ENCODE data around the gene KRTAP12-3. TPM values are rescaled to one million over a fixed set of nuclear protein-coding genes. Genes with fewer than 3 reads are reported as not detected.
"Not testable (repeated sequence)": the region's sequence is repeated elsewhere in the genome, so short reads cannot be mapped to it uniquely, and the experiment has no call there.

The KRTAP12-3 gene
- total and polyA plus RNA-seq, 8 donors: not detected

GRCh38 chr21:44619886-44620285 lies 37.8 kb upstream of the KRTAP12-3 start:
- Histone ChIP-seq H3K27ac (no peak overlapping the region), H3K4me1 (no peaks in the 10 kb centered on the region), H3K4me3 (no peak overlapping the region), H3K27me3 (no peaks in the 10 kb centered on the region), H3K36me3 (no peaks in the 10 kb centered on the region), H3K9me3 (no peaks in the 10 kb centered on the region)
- TF ChIP-seq CTCF (IDR thresholded peaks at IDR 0.05): no peak
- 72 to 76% methylated on average over 6 of the region's 6 CpGs for WGBS, 2 donors
- intact Hi-C loops (cut with DNase I): no loop called here
- no peak for ATAC-seq
- no peak for FAIRE-seq
- DNase-seq: no peak

- Histone ChIP-seq H3K27me3 (no peaks in the 10 kb centered on the region), H3K4me1 (no peaks in the 10 kb centered on the region), H3K9me3 (no peaks in the 10 kb centered on the region), H3K27ac (no peak overlapping the region), H3K36me3 (no peaks in the 10 kb centered on the region), H3K4me3 (no peak overlapping the region)
- intact Hi-C loops (cut with DNase I): no loop called here
- no peak for TF ChIP-seq CTCF (IDR thresholded peaks at IDR 0.05)
- ATAC-seq (no peak), FAIRE-seq (no peak), DNase-seq (no peak)
These were observed 34.2 kb upstream of the KRTAP12-3 start for GRCh38 chr21:44623575-44623974.

GRCh38 chr21:44625756-44626155 lies 32.0 kb upstream of the KRTAP12-3 start:
- Histone ChIP-seq H3K4me1 (no peaks in the 10 kb centered on the region), H3K36me3 (no peaks in the 10 kb centered on the region), H3K27ac (no peak overlapping the region), H3K4me3 (no peak overlapping the region), H3K27me3 (no peaks in the 10 kb centered on the region), H3K9me3 (no peaks in the 10 kb centered on the region)
- no peak for DNase-seq
- FAIRE-seq: no peak
- intact Hi-C loops (cut with DNase I): no loop called here
- no peak for ATAC-seq
- no peak for TF ChIP-seq CTCF (IDR thresholded peaks at IDR 0.05)
- WGBS, 2 donors: 67 to 83% methylated on average over 7 of the region's 7 CpGs

- no peaks in the 10 kb centered on the region for H3K36me3 ChIP-seq
- WGBS, 2 donors: 59 to 71% methylated on average over 10 of the region's 10 CpGs
- H3K27me3 ChIP-seq: no peaks in the 10 kb centered on the region
- H3K27ac ChIP-seq: no peak overlapping the region
- FAIRE-seq (no peak), DNase-seq (peak in 1 of 6 donors; percentile 22), ATAC-seq (no peak)
- intact Hi-C loops (cut with DNase I): no loop called here
- no peak for TF ChIP-seq CTCF (IDR thresholded peaks at IDR 0.05)
- H3K4me3 ChIP-seq: no peak overlapping the region
- H3K9me3 ChIP-seq: no peaks in the 10 kb centered on the region
- H3K4me1 ChIP-seq: no peaks in the 10 kb centered on the region
These were observed 31.5 kb upstream of the KRTAP12-3 start for GRCh38 chr21:44626262-44626661.

GRCh38 chr21:44626673-44627143 lies 31.0 kb upstream of the KRTAP12-3 start, which contains the start of gene KRTAP10-9:
TSS of gene KRTAP10-9 (plus strand) at chr21:44627093. CDS start at chr21:44627172, 79 bp downstream.
- ATAC-seq (no peak), DNase-seq (no peak), FAIRE-seq (no peak)
- no peak for TF ChIP-seq CTCF (IDR thresholded peaks at IDR 0.05)
- Histone ChIP-seq H3K4me3 (no peak within 1 kb of the TSS), H3K27me3 (no peaks in the 10 kb centered on the region), H3K27ac (no peak within 1 kb of the TSS), H3K36me3 (no peaks in the 10 kb centered on the region), H3K9me3 (no peaks in the 10 kb centered on the region), H3K4me1 (no peaks in the 10 kb centered on the region)
- intact Hi-C loops (cut with DNase I): no loop called here
- 38 to 47% methylated on average over 5 to 7 of the region's 7 CpGs for WGBS, 2 donors

GRCh38 chr21:44627181-44627822 lies 30.4 kb upstream of the KRTAP12-3 start:
- 52 to 77% methylated on average over 11 to 20 of the region's 20 CpGs for WGBS, 2 donors
- H3K9me3 ChIP-seq; intact Hi-C loops (cut with DNase I); H3K27me3 ChIP-seq; H3K4me3 ChIP-seq; ATAC-seq; H3K4me1 ChIP-seq; H3K36me3 ChIP-seq; FAIRE-seq; H3K27ac ChIP-seq: not testable (repeated sequence)
- DNase-seq: peak in 1 of 6 donors; percentile 34

GRCh38 chr21:44627831-44628233 lies 29.9 kb upstream of the KRTAP12-3 start:
- DNase-seq; ATAC-seq; H3K9me3 ChIP-seq; H3K27ac ChIP-seq; H3K4me3 ChIP-seq; H3K36me3 ChIP-seq; H3K27me3 ChIP-seq; FAIRE-seq; H3K4me1 ChIP-seq; intact Hi-C loops (cut with DNase I): not testable (repeated sequence)
- 37 to 54% methylated on average over 9 to 15 of the region's 15 CpGs for WGBS, 2 donors
